ENCODE data around the gene MICAL3.
A peak's percentile ranks its signal among the peaks of the same experiment; 100 is the strongest.
"Not testable (repeated sequence)": the region's sequence is repeated elsewhere in the genome, so short reads cannot be mapped to it uniquely, and the experiment has no call there.

MICAL3 gene

GRCh38 chr22:18059991-18060390 is 35.6 kb upstream of the MICAL3 start:
- DNase-seq = no peak

GRCh38 chr22:18059473-18059872 is 35.1 kb upstream of the MICAL3 start:
- DNase-seq = no peak

GRCh38 chr22:18059094-18059417 is 34.7 kb upstream of the MICAL3 start:
- DNase-seq = no peak

- DNase-seq = no peak
Measured at GRCh38 chr22:18058371-18059093, 34.2 kb upstream of the MICAL3 start.

- no peak for DNase-seq
Measured at GRCh38 chr22:18057568-18058209, 33.3 kb upstream of the MICAL3 start.

GRCh38 chr22:18056807-18057474 is 32.6 kb upstream of the MICAL3 start:
- no peak for DNase-seq

- no peak for DNase-seq
Measured at GRCh38 chr22:18056161-18056666, 31.9 kb upstream of the MICAL3 start.

- no peak for DNase-seq
Measured at GRCh38 chr22:18055619-18056160, 31.3 kb upstream of the MICAL3 start.

GRCh38 chr22:18053216-18053946 is 29.0 kb upstream of the MICAL3 start:
- DNase-seq = not testable (repeated sequence)

- DNase-seq = not testable (repeated sequence)
Measured at GRCh38 chr22:18051113-18051512, 26.8 kb upstream of the MICAL3 start.

- no peak for DNase-seq
Measured at GRCh38 chr22:18050065-18050464, 25.7 kb upstream of the MICAL3 start.

- DNase-seq = no peak
Measured at GRCh38 chr22:18048441-18048898, 24.1 kb upstream of the MICAL3 start.

- DNase-seq = no peak
Measured at GRCh38 chr22:18048041-18048440, 23.7 kb upstream of the MICAL3 start.

- no peak for DNase-seq
Measured at GRCh38 chr22:18045794-18046193, 21.4 kb upstream of the MICAL3 start.

- no peak for DNase-seq
Measured at GRCh38 chr22:18044548-18045271, 20.3 kb upstream of the MICAL3 start.

- no peak for DNase-seq
Measured at GRCh38 chr22:18042685-18043084, 18.3 kb upstream of the MICAL3 start.

GRCh38 chr22:18040898-18041297 is 16.5 kb upstream of the MICAL3 start:
- not testable (repeated sequence) for DNase-seq

- no peak for DNase-seq
Measured at GRCh38 chr22:18035751-18036150, 11.4 kb upstream of the MICAL3 start.

GRCh38 chr22:18034076-18034475 is 9.7 kb upstream of the MICAL3 start:
- no peak for DNase-seq

- DNase-seq = no peak
Measured at GRCh38 chr22:18033204-18033998, 9.0 kb upstream of the MICAL3 start.

- peak in 1 of 2 experiments; percentile 23 for DNase-seq
Measured at GRCh38 chr22:18032455-18033101, 8.2 kb upstream of the MICAL3 start.

Measured in SW 1271 (cell line).